COLO829 (cell line): ENCODE measurements around the gene XPNPEP2.
A peak's percentile ranks its signal among the peaks of the same experiment; 100 is the strongest.

Experiments
- DNase-seq: peaks from one replicate; pipeline ENCODE4 v3.0.0; 2012; ENCODE audit warnings: low spot score

The XPNPEP2 gene

GRCh38 chrX:129754056-129755024, 15.6 kb downstream of the XPNPEP2 start:
- DNase-seq = no peak

- DNase-seq = no peak
Observed at GRCh38 chrX:129755779-129756650, 17.2 kb downstream of the XPNPEP2 start.

- peak; percentile 23 for DNase-seq
Observed at GRCh38 chrX:129759576-129760061, 20.8 kb downstream of the XPNPEP2 start.

- no peak for DNase-seq
Observed at GRCh38 chrX:129760155-129760554, 21.4 kb downstream of the XPNPEP2 start.

- DNase-seq = no peak
Observed at GRCh38 chrX:129760981-129761380, 22.2 kb downstream of the XPNPEP2 start.

GRCh38 chrX:129761596-129761995, 22.8 kb downstream of the XPNPEP2 start:
- no peak for DNase-seq

GRCh38 chrX:129762448-129762847, 23.7 kb downstream of the XPNPEP2 start:
- no peak for DNase-seq

GRCh38 chrX:129763666-129764065, 24.9 kb downstream of the XPNPEP2 start:
- DNase-seq = no peak

- DNase-seq = no peak
Observed at GRCh38 chrX:129768186-129768585, 29.4 kb downstream of the XPNPEP2 start.

GRCh38 chrX:129768586-129769466, 30.0 kb downstream of the XPNPEP2 start:
- DNase-seq = no peak

GRCh38 chrX:129769467-129770154, 30.8 kb downstream of the XPNPEP2 start:
- DNase-seq = no peak

GRCh38 chrX:129771266-129771995, 32.7 kb downstream of the XPNPEP2 start:
- DNase-seq = no peak

- DNase-seq = no peak
Observed at GRCh38 chrX:129772796-129773431, 34.1 kb downstream of the XPNPEP2 start.

GRCh38 chrX:129773649-129774458, 35.1 kb downstream of the XPNPEP2 start:
- no peak for DNase-seq

GRCh38 chrX:129777218-129778030, 38.6 kb downstream of the XPNPEP2 start:
- DNase-seq = no peak

GRCh38 chrX:129779086-129779672, 40.4 kb downstream of the XPNPEP2 start:
- no peak for DNase-seq

GRCh38 chrX:129779747-129780146, 41.0 kb downstream of the XPNPEP2 start, which contains the start of gene SASH3:
Gene SASH3, plus strand, starts transcription at chrX:129779949. Its CDS starts 149 bp downstream, at chrX:129780098.
- no peak for DNase-seq
